Keratinocyte (primary cell): ENCODE data around the gene NPY4R2. TPM values are rescaled to one million over a fixed set of nuclear protein-coding genes. Genes with fewer than 3 reads are reported as not detected.
"Not testable (repeated sequence)": the region's sequence is repeated elsewhere in the genome, so short reads cannot be mapped to it uniquely, and the experiment has no call there.

Source experiments
- DNase-seq: peaks from one replicate; pipeline ENCODE4 v3.0.0-alpha.2; 2011; ENCODE audit warnings: low read depth, missing footprints, low spot score
- FAIRE-seq: peaks from 2 replicates; lab custom pipeline; 2011; peaks lifted over from hg19 to GRCh38; lab: Jason Lieb, UNC
- H2AFZ ChIP-seq: 2 replicates; pipeline ENCODE4 v1.6.0; 2012; ENCODE audit warnings: low read length, control low read depth, inconsistent platforms; ENCODE audit not compliant: control insufficient read depth
- H3K27ac ChIP-seq: 2 replicates; pipeline ENCODE4 v1.5.1; 2011; ENCODE audit warnings: low read length; ENCODE audit not compliant: control insufficient read depth, insufficient read depth
- H3K27me3 ChIP-seq: 3 replicates; pipeline ENCODE4 v1.6.0; 2011; ENCODE audit warnings: low read length; ENCODE audit not compliant: control insufficient read depth, insufficient read depth; ENCODE audit errors: extremely low read depth
- H3K36me3 ChIP-seq, 2 experiments: 2 replicates in 1 of 2; 3 replicates in 1 of 2; pipeline ENCODE4 v1.5.1; 2011; ENCODE audit warnings: low read length in 2 of 2, mild to moderate bottlenecking in 1 of 2; ENCODE audit not compliant: control insufficient read depth in 2 of 2, insufficient read depth in 2 of 2; ENCODE audit errors: extremely low read depth in 1 of 2
- H3K4me1 ChIP-seq: 3 replicates; pipeline ENCODE4 v1.5.1; 2011; ENCODE audit warnings: low read length; ENCODE audit not compliant: control insufficient read depth, insufficient read depth; ENCODE audit errors: extremely low read depth
- H3K4me2 ChIP-seq: 3 replicates; pipeline ENCODE4 v1.6.0; 2011; ENCODE audit warnings: low read depth, low read length; ENCODE audit not compliant: control insufficient read depth, insufficient read depth; ENCODE audit errors: extremely low read depth
- H3K4me3 ChIP-seq, 3 experiments: fragments of 200-600 bp in 1 of 3; sonication (generic) in 1 of 3; 2 replicates in 2 of 3; 3 replicates in 1 of 3; pipeline ENCODE4 v1.5.1; 2011 to 2016; ENCODE audit warnings: low read length in 3 of 3, mild to moderate bottlenecking in 3 of 3, control low read depth in 2 of 3, inconsistent platforms in 1 of 3, low read depth in 1 of 3, mixed read lengths in 1 of 3, mixed run types in 1 of 3, moderate library complexity in 1 of 3; ENCODE audit not compliant: control insufficient read depth in 2 of 3, insufficient read depth in 2 of 3; ENCODE audit errors: extremely low read depth in 1 of 3
- H3K79me2 ChIP-seq: 2 replicates; pipeline ENCODE4 v1.6.0; 2012; ENCODE audit warnings: low read length; ENCODE audit not compliant: control insufficient read depth, insufficient read depth
- H3K9ac ChIP-seq: 3 replicates; pipeline ENCODE4 v1.6.0; 2011; ENCODE audit warnings: low read length; ENCODE audit not compliant: control insufficient read depth, insufficient read depth; ENCODE audit errors: extremely low read depth
- H3K9me1 ChIP-seq: 3 replicates; pipeline ENCODE4 v1.6.0; 2011; ENCODE audit warnings: low read length; ENCODE audit not compliant: control insufficient read depth, insufficient read depth; ENCODE audit errors: extremely low read depth
- H3K9me3 ChIP-seq: 2 replicates; pipeline ENCODE4 v1.5.1; 2012; ENCODE audit warnings: low read depth, low read length; ENCODE audit not compliant: control insufficient read depth
- H4K20me1 ChIP-seq: 3 replicates; pipeline ENCODE4 v1.6.0; 2011; ENCODE audit warnings: low read length; ENCODE audit not compliant: control insufficient read depth, insufficient read depth; ENCODE audit errors: extremely low read depth
- dilution Hi-C: fragments of 300-500 bp; cut with MboI; formaldehyde crosslinking; loops from one replicate; pipeline ENCODE4 v1.7.0; 2020; ENCODE audit warnings: low sequenced_read_pairs; ENCODE audit not compliant: extremely low pct_ligation_motif_present
- polyA plus RNA-seq, 5 experiments: library from polyadenylated mRNA; depleted of rRNA in 3 of 5; stranded (reverse) in 3 of 5; stranded (forward) in 1 of 5; unstranded in 1 of 5; fragments of >200 nt; gene quantifications; 1 replicate in 1 of 5; 2 replicates in 3 of 5; 3 replicates in 1 of 5; pipeline versions ENCODE4 v1.2.1 to v1.2.3, GENCODE V29; 2011 to 2012; ENCODE audit warnings: missing spikeins in 2 of 5, low read depth in 1 of 5, low replicate concordance in 1 of 5

NPY4R2 gene
- polyA plus RNA-seq, 1 donor (not counting 4 experiments of a cell fraction or from before 2014, with no cell fraction given) = 0.16 TPM

DNA sequence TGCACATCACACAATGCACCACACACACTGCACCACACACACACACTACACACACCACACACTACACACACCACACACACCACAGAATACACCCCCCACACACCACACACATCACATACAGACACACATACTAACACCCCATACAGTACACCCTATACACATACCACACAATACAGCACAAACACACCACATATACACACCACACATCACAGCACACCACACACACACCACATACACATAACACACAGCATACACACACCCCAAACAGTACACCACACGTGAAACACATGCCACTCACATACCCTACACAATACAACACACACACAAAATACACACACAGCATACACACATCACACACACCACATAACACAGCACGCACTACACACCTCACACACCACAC is 23.9 kb upstream of the NPY4R2 start:
- H3K36me3 ChIP-seq, H3K4me1 ChIP-seq, H3K9me3 ChIP-seq, H3K4me3 ChIP-seq, H4K20me1 ChIP-seq, H3K79me2 ChIP-seq, H3K9ac ChIP-seq, dilution Hi-C loops, H2AFZ ChIP-seq, H3K27ac ChIP-seq, FAIRE-seq, DNase-seq, H3K4me2 ChIP-seq, H3K9me1 ChIP-seq, H3K27me3 ChIP-seq: not testable (repeated sequence)

DNA sequence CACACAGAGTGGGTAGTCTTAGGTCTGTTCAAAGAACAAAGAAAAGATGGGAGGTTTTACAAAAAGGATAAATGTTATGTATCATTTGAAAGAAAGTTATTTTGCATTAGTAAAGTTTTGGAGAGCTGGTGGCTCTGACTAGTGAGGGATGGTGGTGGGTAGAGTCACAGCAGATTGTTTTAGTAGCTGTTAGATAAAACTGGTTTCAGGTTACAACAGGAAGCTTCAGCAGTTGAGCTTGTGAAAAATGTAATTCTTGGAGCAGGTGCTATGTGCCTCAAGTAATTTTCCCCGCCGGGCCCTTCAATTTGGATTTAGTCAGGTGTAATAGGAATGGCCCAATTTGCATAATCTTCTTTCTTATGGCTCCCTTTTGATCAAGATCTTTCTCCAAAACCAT is 20.6 kb upstream of the NPY4R2 start:
- FAIRE-seq, H3K9me1 ChIP-seq, H3K4me3 ChIP-seq, DNase-seq, H3K27ac ChIP-seq, H3K36me3 ChIP-seq, H3K27me3 ChIP-seq, H3K9ac ChIP-seq, H2AFZ ChIP-seq, H3K9me3 ChIP-seq, dilution Hi-C loops, H4K20me1 ChIP-seq, H3K4me2 ChIP-seq, H3K79me2 ChIP-seq, H3K4me1 ChIP-seq: not testable (repeated sequence)

- FAIRE-seq, H3K36me3 ChIP-seq, H3K27me3 ChIP-seq, H3K9me1 ChIP-seq, H4K20me1 ChIP-seq, H3K4me3 ChIP-seq, DNase-seq, H3K79me2 ChIP-seq, H3K9me3 ChIP-seq, H3K4me1 ChIP-seq, H3K4me2 ChIP-seq, H3K9ac ChIP-seq, H2AFZ ChIP-seq, dilution Hi-C loops, H3K27ac ChIP-seq: not testable (repeated sequence)
These were observed 9.1 kb upstream of the NPY4R2 start for GRCh38 chr10:47909333-47909732.

GRCh38 chr10:47910486-47910885 is 8.0 kb upstream of the NPY4R2 start:
- dilution Hi-C loops, H3K4me2 ChIP-seq, H3K4me1 ChIP-seq, H3K9ac ChIP-seq, FAIRE-seq, H2AFZ ChIP-seq, H3K9me1 ChIP-seq, H3K79me2 ChIP-seq, H3K27me3 ChIP-seq, H4K20me1 ChIP-seq, DNase-seq, H3K27ac ChIP-seq, H3K9me3 ChIP-seq, H3K4me3 ChIP-seq, H3K36me3 ChIP-seq: not testable (repeated sequence)

DNA sequence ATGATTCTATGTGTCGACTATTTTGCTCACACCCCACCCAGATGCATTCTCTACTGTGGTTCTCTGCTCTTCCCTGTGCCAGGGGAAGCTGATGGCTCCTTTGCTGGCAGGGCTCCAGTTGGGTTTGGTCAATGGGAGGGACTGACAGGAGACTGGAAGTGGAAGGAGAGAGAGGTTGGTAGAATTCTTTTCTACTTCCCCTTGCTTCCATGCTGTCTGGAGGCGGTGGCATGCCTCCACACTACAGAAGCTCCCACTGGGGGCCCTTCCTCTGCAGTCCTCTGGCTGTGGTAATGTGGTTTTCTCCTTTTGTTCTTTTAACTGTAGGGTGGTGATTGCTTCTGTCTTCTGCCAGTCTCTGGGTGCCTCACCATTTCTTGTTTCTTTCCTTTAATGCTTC is 4.4 kb upstream of the NPY4R2 start:
- FAIRE-seq, H3K4me1 ChIP-seq, DNase-seq, H3K9me1 ChIP-seq, H3K4me2 ChIP-seq, H4K20me1 ChIP-seq, H3K36me3 ChIP-seq, H3K9me3 ChIP-seq, H3K27me3 ChIP-seq, H3K9ac ChIP-seq, H3K79me2 ChIP-seq, H2AFZ ChIP-seq, H3K27ac ChIP-seq, H3K4me3 ChIP-seq, dilution Hi-C loops: not testable (repeated sequence)
